ENCODE measurements around the gene ZDHHC11.
"Not testable (repeated sequence)": the region's sequence is repeated elsewhere in the genome, so short reads cannot be mapped to it uniquely, and the experiment has no call there.

ZDHHC11 gene

DNA sequence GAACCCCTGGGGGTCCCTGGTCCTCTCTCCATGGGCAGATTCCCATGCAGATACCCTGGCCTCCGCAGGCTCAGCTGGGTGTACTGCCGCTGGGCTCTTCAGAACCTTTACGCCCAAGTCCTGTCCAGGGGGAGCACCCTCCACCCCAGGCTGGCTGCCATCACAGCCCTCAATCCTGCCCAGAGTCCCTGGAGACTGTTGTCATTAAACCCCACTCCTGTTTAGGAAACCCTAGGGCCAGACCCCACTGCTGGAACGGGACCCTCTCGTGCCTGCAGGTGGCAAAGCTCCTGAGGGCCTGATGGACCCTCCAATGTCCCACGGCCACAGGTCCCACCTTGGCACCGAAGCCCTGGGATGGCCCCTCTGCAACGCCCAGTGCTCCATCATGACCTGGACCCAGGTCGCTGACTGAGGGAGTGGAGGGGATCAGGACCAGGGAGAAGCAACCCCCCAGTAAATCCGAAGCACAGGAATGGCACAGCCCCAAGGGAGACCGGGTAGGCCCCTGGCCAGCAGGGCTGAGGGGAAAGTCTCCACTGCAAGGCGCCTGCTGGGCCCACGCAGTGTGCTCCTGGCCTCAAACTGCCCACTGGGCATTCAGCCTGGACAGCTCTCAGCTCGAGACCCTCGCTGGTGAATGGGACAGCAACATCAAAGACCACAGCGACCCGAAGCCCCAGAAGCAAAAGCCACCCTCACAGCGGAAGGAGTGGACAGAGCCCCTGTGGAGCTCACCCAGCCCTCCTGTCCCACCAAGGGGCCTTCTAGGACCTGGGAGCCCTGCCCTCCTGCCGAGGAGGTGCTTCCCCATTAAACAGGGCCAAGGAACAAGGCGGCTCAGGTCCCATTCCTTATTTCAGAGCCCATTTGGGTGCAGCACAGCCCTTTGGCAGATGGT is 74.6 kb downstream of the ZDHHC11 start:
- no peak for DNase-seq

DNA sequence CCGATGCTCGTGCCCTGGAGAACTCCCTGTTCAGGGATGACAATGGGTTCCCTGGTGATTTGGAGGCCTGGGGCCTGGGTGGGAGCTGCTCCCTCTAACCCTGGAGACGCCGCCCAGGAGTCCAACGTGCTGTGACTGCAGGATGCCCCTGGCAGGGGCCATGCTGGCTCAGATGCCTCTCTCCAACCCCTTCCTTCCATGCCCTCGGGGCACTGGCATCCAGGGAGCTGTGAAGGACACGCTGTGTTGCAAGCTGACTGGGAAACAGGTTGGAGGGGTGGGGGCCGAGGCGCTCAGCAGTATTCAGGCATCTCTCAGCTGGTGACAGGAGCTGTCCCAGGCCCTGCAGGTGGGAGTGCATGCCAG is 75.2 kb downstream of the ZDHHC11 start:
- not testable (repeated sequence) for DNase-seq

GRCh38 chr5:774854-775505 is 75.8 kb downstream of the ZDHHC11 start:
- DNase-seq, result not testable (repeated sequence)

GRCh38 chr5:774304-774703 is 76.5 kb downstream of the ZDHHC11 start:
- not testable (repeated sequence) for DNase-seq

DNA sequence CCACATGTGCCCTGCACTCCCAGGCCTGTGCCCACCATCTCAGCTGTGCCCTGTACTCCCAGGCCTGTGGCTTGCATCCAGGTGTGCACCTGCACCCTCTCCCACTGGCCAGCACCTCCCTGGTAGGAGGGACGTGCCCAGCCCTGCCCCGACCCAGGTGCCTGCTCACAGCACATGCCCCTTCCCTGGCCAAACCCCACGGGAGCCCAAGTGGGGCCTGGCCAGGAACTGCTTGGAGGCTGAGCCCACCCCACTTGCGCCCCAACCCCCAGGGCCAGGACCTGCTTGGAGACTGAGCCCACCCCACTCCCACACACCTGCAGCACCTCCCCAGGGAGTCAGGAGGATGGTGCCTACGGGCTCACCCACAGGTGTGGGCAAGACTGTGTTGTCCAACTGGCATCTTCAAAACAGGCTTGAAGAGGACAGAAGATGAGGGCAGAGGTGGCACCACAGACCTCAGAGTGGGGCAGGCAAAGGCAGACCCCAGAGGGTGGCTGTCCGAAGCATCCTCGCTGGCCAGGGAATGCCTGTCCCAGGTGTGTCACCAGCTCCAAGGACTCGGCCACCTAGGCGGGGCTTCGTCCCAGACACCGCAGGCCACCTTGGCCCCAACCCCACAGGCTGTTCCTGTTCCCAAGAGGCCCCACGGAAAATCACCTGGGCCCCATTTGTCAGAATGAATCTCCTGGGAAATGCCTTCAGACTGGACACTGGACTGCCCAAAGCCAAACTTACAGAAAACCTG is 77.1 kb downstream of the ZDHHC11 start:
- DNase-seq, result no peak

DNA sequence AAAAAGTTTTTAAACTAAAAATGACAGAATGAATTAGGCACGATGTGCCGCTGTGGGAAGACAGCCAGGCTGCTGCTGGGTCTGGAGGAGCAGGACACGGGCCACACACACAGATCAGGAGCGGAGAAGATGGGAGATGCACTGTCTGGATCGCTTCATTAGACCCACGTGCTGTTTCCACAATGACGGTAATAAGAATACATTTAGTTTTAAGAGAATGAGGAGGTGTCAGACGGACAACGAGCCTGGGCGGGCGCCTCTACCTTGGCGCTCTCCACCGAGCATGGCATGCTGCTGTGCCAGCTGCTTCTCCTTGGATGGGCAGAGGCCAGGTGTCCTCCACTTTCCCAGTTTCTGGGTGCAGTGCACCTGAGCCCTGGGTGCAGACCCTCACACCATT is 77.9 kb downstream of the ZDHHC11 start:
- not testable (repeated sequence) for DNase-seq

DNA sequence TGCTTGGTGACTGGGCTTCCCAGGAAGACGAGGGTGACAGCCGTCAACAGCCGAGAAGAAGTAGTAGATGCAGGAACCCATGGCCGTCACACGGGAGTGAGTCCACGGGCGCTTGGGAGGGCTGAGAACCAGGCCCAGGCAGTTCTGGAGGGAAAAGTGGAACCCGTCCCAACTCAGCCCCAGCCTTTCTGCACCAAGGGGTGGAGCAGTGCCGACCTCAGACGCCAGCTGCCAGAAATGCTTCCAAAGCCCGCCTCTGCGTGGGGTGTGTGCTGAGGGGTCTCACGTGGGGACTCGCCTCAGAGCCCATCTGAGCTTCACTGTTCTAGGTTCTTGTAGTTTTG is 78.3 kb downstream of the ZDHHC11 start:
- DNase-seq, result not testable (repeated sequence)

DNA sequence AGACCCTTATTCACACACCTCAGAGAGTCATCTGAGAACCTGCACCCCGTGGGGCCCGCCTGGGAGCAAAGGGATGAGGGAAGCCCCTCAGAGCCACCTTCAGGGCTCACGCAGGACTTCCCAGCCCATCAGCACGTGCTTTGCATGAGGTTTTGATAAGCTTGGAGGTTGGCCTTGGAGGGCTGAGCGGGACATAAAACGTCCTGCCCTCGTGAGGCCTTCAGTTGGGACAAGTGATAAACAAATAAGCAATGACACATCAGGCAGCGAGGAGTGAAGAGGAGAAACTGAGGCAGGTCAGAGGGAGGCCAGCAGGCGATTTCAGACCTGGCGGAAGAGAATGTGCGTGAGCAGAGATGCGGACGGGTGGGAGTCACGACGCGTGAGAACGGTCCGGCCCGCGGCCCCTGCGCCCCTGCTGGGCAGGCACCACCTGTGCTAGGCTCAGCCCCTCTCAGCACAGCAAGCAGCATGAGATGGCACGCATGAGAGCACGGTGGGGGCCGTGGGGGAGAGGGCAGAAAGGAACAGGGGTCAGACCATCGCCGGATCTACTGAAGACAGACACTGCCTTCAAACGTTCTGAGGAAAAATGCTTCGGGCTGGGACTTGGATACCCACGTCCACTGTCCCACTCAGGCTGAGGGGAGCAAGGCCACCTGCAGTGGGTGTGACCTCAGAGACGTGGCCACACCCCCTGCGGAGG is 78.8 kb downstream of the ZDHHC11 start:
- not testable (repeated sequence) for DNase-seq

DNA sequence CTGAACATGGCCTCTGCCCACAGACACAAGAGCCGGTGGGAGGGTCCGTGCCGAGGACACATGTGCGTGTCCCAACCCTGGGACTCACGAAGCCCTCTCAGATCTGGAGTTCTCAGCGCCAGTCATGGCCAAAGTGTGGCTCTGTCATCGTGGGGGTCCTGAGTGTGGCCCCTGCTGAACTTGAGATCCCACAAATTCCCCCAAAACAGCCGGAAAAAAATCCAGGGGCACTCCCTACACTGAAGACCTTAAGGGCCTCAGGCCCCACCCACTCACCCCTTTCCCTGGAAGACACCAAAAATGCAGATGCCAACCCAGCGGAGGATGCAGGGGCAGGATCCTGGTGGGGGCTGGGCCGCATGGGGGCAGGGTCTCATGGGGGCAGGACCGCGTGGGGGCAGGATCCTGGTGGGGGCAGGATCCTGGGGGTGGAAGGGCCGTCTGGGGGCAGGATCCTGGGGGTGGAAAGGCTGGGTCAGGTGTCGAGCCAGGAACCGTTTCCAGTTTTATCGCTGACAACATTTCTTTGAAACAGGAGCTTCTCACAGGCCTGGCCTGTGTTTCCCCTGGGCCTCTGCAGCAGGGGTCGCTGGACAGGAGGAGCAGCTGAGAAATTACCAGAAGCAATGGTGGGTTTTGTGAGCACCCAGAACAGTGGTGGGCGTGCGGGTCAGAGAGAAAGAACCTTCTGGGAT is 79.6 kb downstream of the ZDHHC11 start:
- not testable (repeated sequence) for DNase-seq

- DNase-seq, result not testable (repeated sequence)
These were observed 80.2 kb downstream of the ZDHHC11 start for GRCh38 chr5:770585-770984.

DNA sequence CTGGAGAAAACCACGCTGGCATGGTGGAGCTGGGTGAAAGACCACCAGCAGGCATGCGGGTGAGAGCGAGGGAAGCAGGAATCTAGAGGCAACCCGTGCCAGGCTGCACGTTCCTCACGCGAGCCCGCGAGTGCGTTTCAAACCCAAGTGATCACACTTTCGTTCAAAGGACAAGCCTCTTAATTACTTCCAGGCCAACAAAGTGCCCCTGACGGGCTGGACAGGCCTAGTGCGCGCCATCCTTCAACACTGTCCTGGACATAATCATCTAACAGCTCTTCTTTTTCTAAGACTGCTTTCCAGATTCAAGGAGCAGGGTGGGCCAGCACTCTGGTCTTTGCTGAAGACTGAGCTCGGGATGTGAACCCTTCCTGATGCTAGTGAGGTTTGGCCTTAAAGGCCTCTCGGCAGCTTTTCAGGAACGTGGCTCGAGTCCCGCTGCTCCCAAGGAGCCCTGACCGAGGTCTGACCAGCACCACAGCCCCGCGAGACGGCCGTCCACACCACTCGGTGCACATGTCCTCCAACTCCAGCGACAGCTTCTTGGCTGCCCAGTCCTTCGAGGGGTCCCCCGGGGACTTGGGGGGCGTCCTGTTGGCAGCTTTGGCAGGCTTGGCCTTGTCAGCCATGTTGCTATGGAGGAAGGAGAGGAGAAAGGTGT is 81.2 kb downstream of the ZDHHC11 start:
- not testable (repeated sequence) for DNase-seq

GRCh38 chr5:766666-767431 is 83.9 kb downstream of the ZDHHC11 start:
- DNase-seq, result no peak

- DNase-seq, result no peak
These were observed 84.7 kb downstream of the ZDHHC11 start for GRCh38 chr5:765948-766631.

GRCh38 chr5:763998-764781 is 86.6 kb downstream of the ZDHHC11 start:
- no peak for DNase-seq

DNA sequence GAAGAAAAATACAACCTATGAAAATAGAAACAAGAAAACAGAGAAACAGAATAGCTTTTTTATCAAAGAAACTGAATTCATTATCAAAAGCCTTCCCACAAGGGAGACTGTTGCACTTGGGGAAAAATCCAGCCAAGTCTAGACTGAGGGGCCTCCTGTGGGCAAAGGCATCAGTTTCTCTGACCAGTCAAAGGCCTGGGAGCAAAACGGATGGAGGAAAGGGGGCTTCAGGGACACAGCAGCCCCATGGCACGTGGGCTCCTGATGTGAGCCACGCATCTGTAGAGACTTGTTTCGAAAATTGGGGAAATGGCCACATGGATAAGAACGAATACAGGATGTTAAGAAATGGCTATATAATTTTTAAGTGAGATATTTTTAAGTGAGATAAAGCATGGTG is 87.4 kb downstream of the ZDHHC11 start:
- no peak for DNase-seq

- DNase-seq, result not testable (repeated sequence)
These were observed 87.8 kb downstream of the ZDHHC11 start for GRCh38 chr5:762996-763395.

- DNase-seq, result peak in 5 of 14 donors; percentile 5 to 74 (median 26)
These were observed 88.7 kb downstream of the ZDHHC11 start for GRCh38 chr5:761854-762710.

Data from C1 segment of cervical spinal cord (tissue), 14 donors.